Fibroblast of mammary gland (primary cell): ENCODE data around the gene ZNF213.
A peak's percentile ranks its signal among the peaks of the same experiment; 100 is the strongest.

ENCODE experiments used
- DNase-seq: peaks from one replicate; pipeline ENCODE4 v3.0.0-alpha.2; 2010; ENCODE audit warnings: low read depth
- H3K4me3 ChIP-seq: 2 replicates; pipeline ENCODE4 v1.5.1; 2011; ENCODE audit warnings: low read depth, mild to moderate bottlenecking, low read length, moderate library complexity; ENCODE audit not compliant: control insufficient read depth
- CTCF ChIP-seq: conservative IDR thresholded peaks from 2 replicates; pipeline ENCODE4 v1.5.1; 2011; ENCODE audit warnings: low read depth, low read length, inconsistent platforms; ENCODE audit not compliant: control insufficient read depth, insufficient read depth

ZNF213 gene

GRCh38 chr16:3188925-3189825, 54.3 kb downstream of the ZNF213 start:
- peak; percentile 73 for DNase-seq

GRCh38 chr16:3189869-3190268, 55.0 kb downstream of the ZNF213 start:
- DNase-seq, result no peak
- H3K4me3 ChIP-seq, result peak overlapping the region; percentile 76
- TF ChIP-seq CTCF, result no peak

More at GRCh38 chr16:3188925-3189825, 54.3 kb downstream of the ZNF213 start:
- peak overlapping the region; percentile 76 for H3K4me3 ChIP-seq
- no peak for TF ChIP-seq CTCF

GRCh38 chr16:3190949-3191353, 56.1 kb downstream of the ZNF213 start:
- no peak for TF ChIP-seq CTCF
- peak overlapping the region; percentile 51 for H3K4me3 ChIP-seq
- DNase-seq, result no peak
